ENCODE data around the gene ARID5A.

ARID5A gene

DNA sequence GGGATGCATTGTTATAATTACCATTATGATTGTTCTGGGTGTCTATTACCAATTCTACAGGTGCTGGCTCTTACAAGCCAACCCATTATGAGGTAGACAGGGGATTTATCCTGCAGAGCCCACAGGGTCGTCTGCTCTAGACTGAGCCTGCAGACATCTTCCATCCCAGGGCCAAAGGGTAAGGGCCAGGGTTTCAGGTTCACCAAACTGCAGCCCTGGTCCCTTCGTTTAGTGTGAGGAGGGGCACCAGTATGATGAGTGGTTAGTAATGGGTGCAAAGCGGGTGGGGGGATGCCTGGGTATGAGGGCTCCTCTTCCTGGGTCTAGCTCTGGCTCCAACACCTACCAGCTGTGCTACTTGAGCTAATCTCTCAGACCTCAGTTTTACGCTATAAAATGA, 1.2 kb upstream of the ARID5A start:
- TF ChIP-seq, protein P1, sequence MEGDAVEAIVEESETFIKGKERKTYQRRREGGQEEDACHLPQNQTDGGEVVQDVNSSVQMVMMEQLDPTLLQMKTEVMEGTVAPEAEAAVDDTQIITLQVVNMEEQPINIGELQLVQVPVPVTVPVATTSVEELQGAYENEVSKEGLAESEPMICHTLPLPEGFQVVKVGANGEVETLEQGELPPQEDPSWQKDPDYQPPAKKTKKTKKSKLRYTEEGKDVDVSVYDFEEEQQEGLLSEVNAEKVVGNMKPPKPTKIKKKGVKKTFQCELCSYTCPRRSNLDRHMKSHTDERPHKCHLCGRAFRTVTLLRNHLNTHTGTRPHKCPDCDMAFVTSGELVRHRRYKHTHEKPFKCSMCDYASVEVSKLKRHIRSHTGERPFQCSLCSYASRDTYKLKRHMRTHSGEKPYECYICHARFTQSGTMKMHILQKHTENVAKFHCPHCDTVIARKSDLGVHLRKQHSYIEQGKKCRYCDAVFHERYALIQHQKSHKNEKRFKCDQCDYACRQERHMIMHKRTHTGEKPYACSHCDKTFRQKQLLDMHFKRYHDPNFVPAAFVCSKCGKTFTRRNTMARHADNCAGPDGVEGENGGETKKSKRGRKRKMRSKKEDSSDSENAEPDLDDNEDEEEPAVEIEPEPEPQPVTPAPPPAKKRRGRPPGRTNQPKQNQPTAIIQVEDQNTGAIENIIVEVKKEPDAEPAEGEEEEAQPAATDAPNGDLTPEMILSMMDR (IDR thresholded peaks at IDR 0.05) = no peak

DNA sequence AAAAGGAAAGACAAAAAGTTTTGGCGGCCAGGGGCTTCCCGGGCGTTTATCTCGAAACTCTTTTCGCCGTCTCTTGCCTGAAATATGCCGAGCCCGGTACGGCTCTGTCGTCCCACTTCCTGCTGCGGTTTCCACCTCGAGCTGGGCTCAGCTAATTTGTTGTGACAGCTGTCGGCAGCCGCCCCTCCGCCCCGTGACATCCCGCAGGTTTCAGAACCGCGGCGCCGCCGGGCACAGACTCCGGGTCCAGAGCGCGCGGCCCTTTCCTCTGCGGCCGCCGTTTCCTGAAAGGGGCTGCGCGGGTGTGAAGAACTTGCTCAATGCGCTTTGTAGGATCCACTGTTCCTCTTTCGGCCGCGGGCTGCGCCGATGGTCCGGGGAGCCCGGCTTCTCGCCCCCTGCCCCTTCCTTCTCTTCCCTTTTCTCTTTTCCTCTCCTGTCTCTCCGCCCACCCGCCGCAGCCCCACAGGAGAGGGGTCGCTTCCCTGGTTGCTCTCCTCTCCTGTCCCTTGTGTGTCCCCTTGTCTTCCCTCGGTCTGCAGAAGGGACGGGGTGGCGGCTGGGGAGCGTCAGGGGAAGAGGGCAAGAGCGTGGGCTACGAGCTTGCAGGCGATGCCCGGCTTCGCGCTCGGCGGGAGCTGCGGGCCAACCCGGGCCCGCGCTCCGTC, 648 bp downstream of the ARID5A start:
- TF ChIP-seq, protein P1 (IDR thresholded peaks at IDR 0.05) = no peak

DNA sequence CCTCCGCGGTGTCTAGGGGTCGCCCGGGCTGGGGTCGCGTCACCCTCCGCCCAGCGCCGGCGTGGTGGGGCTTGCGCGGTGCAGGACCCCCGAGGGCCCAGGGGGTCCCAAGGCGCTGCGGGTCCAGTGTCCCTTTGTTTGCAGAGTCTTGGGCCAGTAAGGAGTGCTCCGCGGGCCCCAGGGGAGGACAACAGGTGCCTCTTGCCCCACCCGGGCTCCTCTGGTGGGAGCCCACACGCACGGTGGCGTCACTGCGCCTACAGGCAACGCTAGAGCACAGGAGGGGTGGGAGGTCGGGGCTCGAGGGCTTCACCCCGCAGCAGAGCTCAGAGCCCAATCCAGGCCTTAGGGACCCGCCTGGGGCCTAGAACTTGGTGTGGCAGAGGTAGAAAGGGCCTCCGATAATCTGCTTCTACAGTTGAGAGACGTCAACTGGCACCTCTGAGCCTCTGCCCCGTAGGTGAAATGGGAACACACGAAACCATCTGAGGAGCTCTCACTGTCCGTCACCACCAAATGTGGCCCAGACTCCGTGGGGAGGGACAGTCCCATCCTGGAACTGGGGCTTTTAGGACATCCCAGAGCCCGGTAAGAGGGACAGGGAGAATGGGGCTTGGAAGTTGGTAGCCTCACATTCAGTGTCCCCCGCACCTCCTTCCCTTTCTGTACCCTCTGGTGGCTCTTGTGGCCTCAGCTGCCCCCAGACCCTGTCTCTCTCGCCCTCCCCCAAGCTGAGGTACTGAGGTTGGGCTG, 1.4 kb downstream of the ARID5A start:
- TF ChIP-seq, protein P1 (IDR thresholded peaks at IDR 0.05) = no peak

DNA sequence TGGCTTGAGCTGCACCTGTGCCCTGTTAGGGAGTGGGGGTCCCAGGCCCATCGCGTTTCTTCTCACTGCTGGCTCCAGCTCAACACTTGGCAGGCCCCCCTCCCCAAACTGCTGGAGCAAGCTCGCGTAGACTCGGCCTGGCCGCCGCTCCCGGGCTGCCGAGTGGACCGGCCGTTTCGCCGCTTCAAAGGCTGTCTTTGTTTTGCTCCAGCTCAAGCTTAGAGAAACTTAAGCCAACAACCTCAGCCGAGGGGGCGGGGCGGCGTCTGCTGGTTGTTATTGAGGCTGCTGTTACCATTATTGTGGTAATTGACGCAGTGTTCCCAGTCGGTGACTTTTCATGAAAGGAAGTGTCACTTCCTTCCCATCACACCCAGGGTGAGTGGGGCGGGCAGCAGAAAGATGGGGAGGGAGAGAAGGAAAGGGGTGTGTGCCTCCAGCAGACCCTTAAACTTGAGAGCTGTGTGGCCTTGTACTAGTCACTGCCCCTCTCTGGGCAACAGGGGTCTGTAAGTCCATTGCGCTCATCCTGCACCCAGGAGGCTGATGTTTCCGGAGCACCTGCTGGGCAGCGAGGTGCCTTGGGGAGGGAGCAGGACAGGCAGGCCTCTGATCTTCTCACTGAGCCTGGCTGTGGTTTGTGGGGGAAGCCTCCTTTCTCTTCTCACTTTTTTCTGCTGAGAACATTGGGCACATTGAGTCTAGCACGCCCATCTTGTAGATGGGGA, 2.1 kb downstream of the ARID5A start:
- TF ChIP-seq, protein P1 (IDR thresholded peaks at IDR 0.05) = no peak

DNA sequence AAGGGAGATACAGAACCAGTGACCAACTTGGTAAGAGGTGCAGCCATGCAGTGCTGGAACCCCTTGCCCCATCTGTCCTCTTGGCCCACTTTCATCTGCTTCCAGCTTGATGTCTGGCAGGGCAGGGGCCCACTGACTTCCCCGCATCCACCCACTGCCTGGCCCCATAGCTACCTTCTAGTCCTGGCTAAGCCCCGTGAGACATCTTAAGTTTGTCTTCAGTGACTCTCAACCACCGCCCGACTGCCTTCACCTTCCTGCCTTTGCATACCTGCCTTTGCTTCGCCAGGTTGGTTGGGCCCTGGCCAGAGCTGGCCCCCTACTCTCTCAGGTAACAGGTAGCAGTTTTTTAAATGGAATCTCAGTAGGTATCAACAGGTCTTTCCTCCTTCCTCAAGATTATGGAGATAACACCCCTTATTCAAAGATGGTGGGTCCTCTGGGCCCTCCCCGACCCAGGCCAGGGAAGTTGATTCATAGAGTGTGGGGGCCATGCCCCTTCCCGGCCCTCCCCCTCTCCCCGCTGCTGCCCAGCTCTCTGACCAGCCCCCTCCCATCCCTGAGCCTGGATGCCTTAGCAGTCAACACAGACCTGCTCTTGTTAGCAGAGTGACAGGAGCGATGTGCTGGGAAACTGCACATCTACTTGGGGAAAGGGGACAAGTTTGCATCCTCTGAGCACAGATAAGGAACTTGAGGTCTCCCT, 2.8 kb downstream of the ARID5A start:
- TF ChIP-seq, protein P1 (IDR thresholded peaks at IDR 0.05) = no peak

DNA sequence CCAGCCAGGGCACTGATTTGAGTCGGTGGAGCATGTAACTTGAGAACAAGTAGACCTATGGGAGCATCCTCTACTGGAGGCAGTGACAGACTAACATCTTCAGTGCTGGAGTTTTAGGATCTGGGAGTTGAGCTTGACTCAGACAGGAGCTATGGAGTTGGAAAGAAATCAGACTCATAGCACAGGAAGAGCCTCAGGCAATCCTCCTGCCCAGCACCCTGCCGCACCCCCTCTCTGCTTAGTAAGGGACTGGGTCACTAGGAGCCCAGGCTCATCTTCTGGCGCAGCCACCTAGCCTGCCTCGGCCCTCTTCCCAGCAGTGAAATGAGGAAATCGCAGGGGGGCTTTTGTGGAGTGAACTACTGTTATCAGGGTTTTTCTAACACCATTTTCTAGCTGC, 3.6 kb downstream of the ARID5A start:
- TF ChIP-seq, protein P1 (IDR thresholded peaks at IDR 0.05) = no peak
